MM.1S (cell line): ENCODE measurements around the gene MRPL38.

Source experiments
- EZH2 ChIP-seq: fragments of 300-600 bp; sonication (generic); optimal IDR thresholded peaks from 2 replicates; pipeline ENCODE3; 2017; ENCODE audit warnings: low read depth, mild to moderate bottlenecking, antibody characterized with exemption, low read length, mixed read lengths
- EZH2phosphoT487 ChIP-seq: fragments of 300-600 bp; sonication (generic); IDR thresholded peaks from 2 replicates; pipeline ENCODE4 v1.6.1; 2018; ENCODE audit warnings: antibody characterized with exemption, low read length
- TF ChIP-seq, protein P1 (sequence below): fragments of 300-600 bp; sonication (generic); IDR thresholded peaks from 2 replicates; pipeline ENCODE4 v1.5.1; 2016; ENCODE audit warnings: antibody characterized with exemption, low read length, mixed read lengths

DNA sequence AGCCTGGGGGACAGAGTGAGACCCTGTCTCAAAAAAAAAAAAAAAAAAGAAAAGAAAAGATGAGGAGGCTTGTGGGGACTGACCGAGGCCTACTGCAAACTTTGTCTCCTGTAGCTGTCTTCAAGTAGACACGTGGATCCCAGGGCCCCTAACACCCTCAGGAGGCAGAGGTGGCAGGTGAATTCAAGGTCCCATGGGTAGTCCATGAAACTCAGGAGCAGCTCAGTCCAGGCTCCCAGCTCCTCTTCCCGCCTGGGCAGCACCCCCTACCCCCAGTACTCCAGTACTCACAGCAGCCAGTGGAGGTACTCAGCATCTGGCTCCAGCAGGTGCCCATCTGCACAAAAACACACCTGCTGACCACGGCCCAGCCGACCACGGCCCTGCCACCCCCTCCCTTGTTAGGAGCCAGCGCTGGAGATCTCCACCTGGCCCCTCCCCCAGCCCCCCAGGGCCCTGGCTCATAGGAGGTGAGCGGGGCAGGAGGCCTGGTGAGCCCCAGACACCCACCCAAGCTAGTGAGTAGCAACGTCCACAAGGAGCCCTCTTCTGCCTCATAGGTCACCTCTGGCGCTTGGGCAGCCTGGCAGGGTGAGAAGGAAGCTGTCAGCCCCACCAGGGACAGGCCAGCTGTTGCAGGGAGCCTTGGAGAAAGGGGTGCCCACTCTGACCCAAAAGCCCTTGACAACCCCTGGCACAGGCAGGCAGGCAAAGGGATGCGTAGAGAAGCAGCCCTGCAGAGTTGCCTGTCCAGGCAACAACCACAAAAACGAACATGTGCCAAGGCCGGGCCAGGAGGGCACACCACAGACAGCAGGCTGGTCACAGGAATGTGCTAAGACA, 3.8 kb downstream of the MRPL38 start:
- TF ChIP-seq, protein P1, sequence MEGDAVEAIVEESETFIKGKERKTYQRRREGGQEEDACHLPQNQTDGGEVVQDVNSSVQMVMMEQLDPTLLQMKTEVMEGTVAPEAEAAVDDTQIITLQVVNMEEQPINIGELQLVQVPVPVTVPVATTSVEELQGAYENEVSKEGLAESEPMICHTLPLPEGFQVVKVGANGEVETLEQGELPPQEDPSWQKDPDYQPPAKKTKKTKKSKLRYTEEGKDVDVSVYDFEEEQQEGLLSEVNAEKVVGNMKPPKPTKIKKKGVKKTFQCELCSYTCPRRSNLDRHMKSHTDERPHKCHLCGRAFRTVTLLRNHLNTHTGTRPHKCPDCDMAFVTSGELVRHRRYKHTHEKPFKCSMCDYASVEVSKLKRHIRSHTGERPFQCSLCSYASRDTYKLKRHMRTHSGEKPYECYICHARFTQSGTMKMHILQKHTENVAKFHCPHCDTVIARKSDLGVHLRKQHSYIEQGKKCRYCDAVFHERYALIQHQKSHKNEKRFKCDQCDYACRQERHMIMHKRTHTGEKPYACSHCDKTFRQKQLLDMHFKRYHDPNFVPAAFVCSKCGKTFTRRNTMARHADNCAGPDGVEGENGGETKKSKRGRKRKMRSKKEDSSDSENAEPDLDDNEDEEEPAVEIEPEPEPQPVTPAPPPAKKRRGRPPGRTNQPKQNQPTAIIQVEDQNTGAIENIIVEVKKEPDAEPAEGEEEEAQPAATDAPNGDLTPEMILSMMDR: no peak
- TF ChIP-seq EZH2phosphoT487 (no peak), EZH2 (no peak)
